ENCODE measurements around the gene MEF2C.

The MEF2C gene

DNA sequence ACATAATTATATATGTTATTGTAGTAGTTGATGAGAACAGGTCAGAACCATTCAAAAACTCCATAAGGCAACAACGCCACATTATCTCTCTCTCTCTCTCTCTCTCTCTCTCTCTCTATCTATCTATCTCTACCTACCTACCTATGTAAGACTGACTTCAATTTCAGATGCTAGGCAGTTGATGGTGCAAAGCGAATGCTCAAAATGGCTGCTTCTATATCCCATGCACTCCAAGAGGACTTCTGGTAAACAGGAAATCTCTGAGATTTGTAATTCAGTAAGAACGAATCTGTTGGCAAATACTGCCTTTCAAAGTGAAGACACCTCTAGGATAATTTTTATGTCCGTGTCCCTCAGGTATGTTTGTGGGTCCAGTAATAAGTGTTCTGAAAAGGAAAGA is 43.7 kb downstream of the MEF2C start:
- H3K9me3 Mint-ChIP-seq, result no peaks in the 10 kb centered on the region
- no peak overlapping the region for H3K27ac Mint-ChIP-seq
- no peak overlapping the region for H3K4me3 Mint-ChIP-seq
- H3K27me3 Mint-ChIP-seq, result no peaks in the 10 kb centered on the region
- peaks cover 16% of the 10 kb centered on the region for H3K4me1 Mint-ChIP-seq (ENCODE audit: low read depth)
- intact Hi-C loops (cut with micrococcal nuclease), result no loop called here
- H3K36me3 Mint-ChIP-seq (ENCODE audit: low read depth), result no peaks in the 10 kb centered on the region

- no peak overlapping the region for H3K27ac Mint-ChIP-seq
- no peak overlapping the region for H3K4me3 Mint-ChIP-seq
- peaks cover 21% of the 10 kb centered on the region for H3K4me1 Mint-ChIP-seq (ENCODE audit: low read depth)
- intact Hi-C loops (cut with micrococcal nuclease), result no loop called here
- H3K27me3 Mint-ChIP-seq, result no peaks in the 10 kb centered on the region
- H3K9me3 Mint-ChIP-seq, result no peaks in the 10 kb centered on the region
- H3K36me3 Mint-ChIP-seq (ENCODE audit: low read depth), result no peaks in the 10 kb centered on the region
Observed at GRCh38 chr5:88838500-88838899, 44.5 kb downstream of the MEF2C start.

GRCh38 chr5:88837817-88838216 is 45.2 kb downstream of the MEF2C start:
- Mint-ChIP-seq H3K27ac (no peak overlapping the region), H3K4me3 (no peak overlapping the region), H3K27me3 (no peaks in the 10 kb centered on the region), H3K36me3 (ENCODE audit: low read depth) (no peaks in the 10 kb centered on the region), H3K9me3 (no peaks in the 10 kb centered on the region), H3K4me1 (ENCODE audit: low read depth) (peaks cover 21% of the 10 kb centered on the region)
- intact Hi-C loops (cut with micrococcal nuclease), result no loop called here

DNA sequence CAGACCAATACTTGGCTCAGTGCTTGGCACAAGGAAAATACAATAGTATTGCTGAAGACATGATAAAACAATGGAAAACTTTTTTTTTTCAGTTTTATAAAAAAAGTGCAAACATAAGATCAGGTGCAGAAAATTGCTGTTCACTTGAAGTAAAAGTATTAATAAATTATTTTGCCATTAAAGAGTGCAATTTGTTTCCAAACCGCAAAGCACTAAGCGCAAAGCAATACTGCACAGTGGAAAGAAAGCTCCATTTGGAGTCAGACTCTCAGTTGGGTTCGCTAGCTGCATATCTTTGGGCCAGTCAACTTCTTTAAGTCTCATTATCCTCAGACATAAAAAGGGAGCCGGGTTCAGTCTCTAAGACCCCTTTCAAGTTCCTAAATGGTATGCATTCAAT is 45.8 kb downstream of the MEF2C start:
- Mint-ChIP-seq H3K4me3 (no peak overlapping the region), H3K36me3 (ENCODE audit: low read depth) (no peaks in the 10 kb centered on the region), H3K4me1 (ENCODE audit: low read depth) (peaks cover 21% of the 10 kb centered on the region), H3K27ac (no peak overlapping the region), H3K27me3 (no peaks in the 10 kb centered on the region), H3K9me3 (no peaks in the 10 kb centered on the region)
- intact Hi-C loops (cut with micrococcal nuclease), result no loop called here

DNA sequence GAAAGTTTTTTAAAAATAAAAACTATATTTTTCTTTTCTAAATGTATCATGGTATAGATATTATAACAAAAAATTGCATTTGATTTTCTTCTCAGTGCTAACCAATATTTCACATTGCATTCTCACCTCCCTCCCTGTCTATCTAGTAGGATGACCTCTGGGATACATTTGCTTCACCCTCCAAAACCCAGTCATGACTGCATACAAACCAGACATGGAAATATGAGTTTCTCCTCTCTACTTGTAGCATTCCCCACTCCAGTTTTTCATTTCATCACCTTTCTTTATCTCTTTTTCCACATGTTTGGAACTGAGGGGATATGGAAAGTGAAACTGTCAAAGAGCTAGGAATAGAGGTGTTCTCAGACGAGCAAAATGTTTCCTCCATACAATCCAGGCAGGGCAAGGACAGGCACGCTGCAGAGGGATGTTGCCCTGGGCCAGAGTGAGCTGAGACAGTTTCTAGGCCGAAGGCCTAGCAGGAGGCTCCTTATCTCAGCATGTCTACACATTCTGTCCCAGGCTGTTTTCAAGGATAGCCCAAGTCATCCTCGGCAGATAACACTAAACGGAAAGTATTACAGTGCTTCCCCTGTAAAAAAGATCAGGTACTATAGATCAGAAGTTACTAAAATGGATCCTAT is 46.7 kb downstream of the MEF2C start:
- H3K27ac Mint-ChIP-seq, result peak overlapping the region; percentile 66
- no peaks in the 10 kb centered on the region for H3K36me3 Mint-ChIP-seq (ENCODE audit: low read depth)
- intact Hi-C loops (cut with micrococcal nuclease), result no loop called here
- H3K9me3 Mint-ChIP-seq, result no peaks in the 10 kb centered on the region
- H3K4me3 Mint-ChIP-seq, result peak overlapping the region; percentile 10
- peaks cover 21% of the 10 kb centered on the region for H3K4me1 Mint-ChIP-seq (ENCODE audit: low read depth)
- H3K27me3 Mint-ChIP-seq, result no peaks in the 10 kb centered on the region

- Mint-ChIP-seq H3K27ac (no peak overlapping the region), H3K27me3 (no peaks in the 10 kb centered on the region), H3K36me3 (ENCODE audit: low read depth) (no peaks in the 10 kb centered on the region), H3K4me3 (no peak overlapping the region), H3K9me3 (no peaks in the 10 kb centered on the region), H3K4me1 (ENCODE audit: low read depth) (peaks cover 33% of the 10 kb centered on the region)
- intact Hi-C loops (cut with micrococcal nuclease), result no loop called here
Observed at GRCh38 chr5:88834499-88834898, 48.5 kb downstream of the MEF2C start.

DNA sequence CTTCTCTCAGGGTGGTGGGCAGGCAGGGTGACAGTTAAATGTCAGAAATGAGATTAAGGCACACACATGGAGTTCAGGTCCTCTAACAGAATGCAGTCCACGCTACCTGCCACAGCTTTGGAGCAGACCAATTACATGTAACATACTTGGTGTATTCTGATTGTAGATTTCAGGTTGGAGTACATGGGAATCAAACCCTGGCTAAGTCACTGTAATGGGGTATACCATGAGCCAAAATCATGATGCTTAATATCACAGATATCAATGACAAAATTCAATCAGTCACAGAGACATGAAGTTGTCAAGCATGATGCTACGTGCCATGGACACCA is 48.9 kb downstream of the MEF2C start:
- Mint-ChIP-seq H3K4me3 (no peak overlapping the region), H3K9me3 (no peaks in the 10 kb centered on the region), H3K27me3 (no peaks in the 10 kb centered on the region), H3K36me3 (ENCODE audit: low read depth) (no peaks in the 10 kb centered on the region), H3K4me1 (ENCODE audit: low read depth) (peaks cover 33% of the 10 kb centered on the region), H3K27ac (no peak overlapping the region)
- intact Hi-C loops (cut with micrococcal nuclease), result no loop called here

DNA sequence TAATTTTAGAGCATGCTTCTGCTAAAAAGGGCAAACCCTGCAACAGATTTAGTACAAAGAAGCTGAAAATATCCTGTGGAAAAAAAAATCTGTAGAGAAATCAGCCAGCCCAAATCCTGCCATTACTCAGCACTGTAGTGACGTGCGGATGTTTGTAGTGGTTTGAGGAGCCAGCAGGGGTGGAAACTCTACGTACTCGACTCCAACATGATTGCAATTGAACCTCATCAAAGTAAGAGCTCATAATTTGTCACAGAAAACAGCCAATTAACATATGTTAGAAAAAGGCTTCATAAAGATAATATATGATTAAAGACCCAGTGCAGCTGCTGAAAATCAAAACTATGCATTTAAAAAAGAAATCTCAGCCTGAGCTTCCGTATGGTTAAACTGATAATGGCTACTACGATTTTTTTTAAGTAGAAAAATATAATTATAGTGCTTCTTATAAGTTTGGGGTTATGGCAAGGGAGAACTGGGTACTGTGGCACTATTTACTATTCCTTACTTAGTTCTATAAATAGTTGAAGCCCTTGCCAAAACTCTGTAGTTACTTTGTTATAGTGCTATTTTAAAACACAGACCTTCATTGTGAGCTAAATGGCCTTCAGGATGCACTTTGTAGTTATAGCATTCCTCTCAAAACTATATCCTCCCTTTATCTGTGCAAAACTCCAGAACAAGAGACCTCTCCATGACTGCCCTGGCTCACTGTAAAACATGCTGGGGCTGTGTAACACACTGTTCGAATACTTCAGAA is 49.4 kb downstream of the MEF2C start:
- Mint-ChIP-seq H3K27me3 (no peaks in the 10 kb centered on the region), H3K4me1 (ENCODE audit: low read depth) (peaks cover 36% of the 10 kb centered on the region), H3K4me3 (no peak overlapping the region), H3K9me3 (no peaks in the 10 kb centered on the region), H3K36me3 (ENCODE audit: low read depth) (no peaks in the 10 kb centered on the region), H3K27ac (no peak overlapping the region)
- intact Hi-C loops (cut with micrococcal nuclease), result no loop called here

DNA sequence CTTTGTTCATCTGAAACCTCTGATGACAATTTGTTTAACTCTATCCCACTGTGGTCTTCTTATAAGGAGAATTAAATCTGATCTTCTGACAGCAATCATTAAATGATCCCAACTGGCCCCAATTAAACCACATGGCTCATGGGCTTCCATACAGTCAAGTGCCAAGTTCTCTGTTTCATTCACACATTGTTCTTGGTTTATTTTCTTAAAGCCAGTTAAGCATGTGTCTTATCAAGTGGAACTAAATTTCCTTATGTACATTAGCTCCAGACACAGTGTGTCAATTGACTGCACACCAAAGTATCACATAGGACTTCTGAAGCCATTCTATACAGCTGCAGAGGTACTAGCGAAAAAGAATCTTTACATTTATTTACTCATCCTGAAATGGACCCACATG is 51.2 kb downstream of the MEF2C start:
- intact Hi-C loops (cut with micrococcal nuclease), result no loop called here
- Mint-ChIP-seq H3K4me1 (ENCODE audit: low read depth) (peaks cover 44% of the 10 kb centered on the region), H3K4me3 (no peak overlapping the region), H3K27me3 (no peaks in the 10 kb centered on the region), H3K9me3 (no peaks in the 10 kb centered on the region), H3K36me3 (ENCODE audit: low read depth) (no peaks in the 10 kb centered on the region), H3K27ac (no peak overlapping the region)

DNA sequence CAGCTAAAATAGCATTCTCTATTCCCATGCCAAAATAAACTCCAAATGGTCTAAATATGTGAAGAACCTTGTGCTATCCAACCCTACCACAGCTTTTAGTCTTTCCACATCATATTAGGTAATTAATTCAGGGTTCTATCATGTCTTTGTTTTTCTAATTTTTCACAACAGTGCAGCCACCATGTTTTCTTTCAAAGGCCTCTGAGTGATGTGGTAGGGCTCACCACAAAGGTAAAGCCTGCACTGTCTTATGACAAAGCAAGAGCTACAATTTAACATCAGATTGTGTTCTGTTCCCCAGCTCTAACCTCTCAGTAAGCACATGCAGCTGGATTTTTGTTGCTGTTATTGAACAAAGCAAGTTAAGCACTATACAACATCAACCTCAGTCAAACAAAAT is 52.4 kb downstream of the MEF2C start:
- H3K27ac Mint-ChIP-seq, result peak overlapping the region; percentile 75

DNA sequence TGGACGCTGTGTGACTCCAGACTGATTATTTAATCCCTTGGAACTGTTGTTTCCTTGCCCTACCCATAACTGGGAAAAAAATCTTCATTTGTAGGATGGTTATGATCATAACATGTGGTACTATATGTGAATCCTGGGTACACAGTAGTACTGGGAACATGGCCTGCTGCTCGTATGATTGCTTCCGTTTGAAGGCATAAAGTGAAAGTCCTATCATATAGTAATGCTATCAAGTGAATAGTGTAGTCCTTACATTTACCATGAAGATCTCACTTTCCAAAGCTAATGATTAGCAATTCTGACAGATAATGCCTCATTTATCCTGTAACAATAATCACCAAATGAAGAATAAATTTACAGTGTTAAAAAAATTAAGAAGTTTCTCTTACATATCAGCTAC is 53.2 kb downstream of the MEF2C start:
- H3K27ac Mint-ChIP-seq, result peak overlapping the region; percentile 75

More for the DNA sequence above, 52.4 kb downstream of the MEF2C start:
- peaks cover 46% of the 10 kb centered on the region for H3K4me1 Mint-ChIP-seq (ENCODE audit: low read depth)
- no peak overlapping the region for H3K4me3 Mint-ChIP-seq
- no peaks in the 10 kb centered on the region for H3K27me3 Mint-ChIP-seq
- H3K9me3 Mint-ChIP-seq, result no peaks in the 10 kb centered on the region
- intact Hi-C loops (cut with micrococcal nuclease), result no loop called here
- H3K36me3 Mint-ChIP-seq (ENCODE audit: low read depth), result no peaks in the 10 kb centered on the region

DNA sequence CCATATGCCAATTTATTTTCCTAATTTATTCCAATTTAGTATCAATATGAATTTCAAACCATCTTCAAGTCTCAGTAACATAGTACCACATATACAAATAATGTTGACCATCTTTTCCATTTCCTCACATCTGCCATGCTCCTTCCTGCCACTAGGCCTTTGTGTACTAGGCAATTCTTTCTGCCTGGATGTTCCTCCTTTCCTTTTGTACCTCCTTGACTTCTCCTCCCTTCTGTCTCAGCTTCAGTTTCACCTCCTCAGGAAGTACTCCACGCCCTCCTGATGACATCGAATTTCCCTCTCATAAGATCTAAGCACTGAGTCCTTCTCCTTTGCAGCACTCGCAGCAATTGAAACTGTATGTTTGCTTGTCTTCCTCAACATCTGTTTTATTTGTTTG is 53.9 kb downstream of the MEF2C start:
- Mint-ChIP-seq H3K27me3 (no peaks in the 10 kb centered on the region), H3K9me3 (no peaks in the 10 kb centered on the region), H3K4me1 (ENCODE audit: low read depth) (peaks cover 49% of the 10 kb centered on the region), H3K36me3 (ENCODE audit: low read depth) (no peaks in the 10 kb centered on the region), H3K27ac (peak overlapping the region; percentile 75), H3K4me3 (no peak overlapping the region)
- intact Hi-C loops (cut with micrococcal nuclease), result loop anchor here (5.0 to 10.0 kb wide), 2 partner anchors 64 to 97 kb away; no protein-coding TSS in a partner anchor

More for the DNA sequence above, 53.2 kb downstream of the MEF2C start:
- Mint-ChIP-seq H3K36me3 (ENCODE audit: low read depth) (no peaks in the 10 kb centered on the region), H3K4me1 (ENCODE audit: low read depth) (peaks cover 54% of the 10 kb centered on the region), H3K4me3 (no peak overlapping the region), H3K9me3 (no peaks in the 10 kb centered on the region), H3K27me3 (no peaks in the 10 kb centered on the region)
- intact Hi-C loops (cut with micrococcal nuclease), result loop anchor here (5.0 to 10.0 kb wide), 2 partner anchors 65 to 97 kb away; no protein-coding TSS in a partner anchor

- no peaks in the 10 kb centered on the region for H3K27me3 Mint-ChIP-seq
Observed at GRCh38 chr5:88827997-88828396, 55.0 kb downstream of the MEF2C start.

GRCh38 chr5:88826646-88827585 is 56.1 kb downstream of the MEF2C start:
- H3K4me1 Mint-ChIP-seq (ENCODE audit: low read depth), result peaks cover 53% of the 10 kb centered on the region
- H3K9me3 Mint-ChIP-seq, result no peaks in the 10 kb centered on the region
- intact Hi-C loops (cut with micrococcal nuclease), result loop anchor here (2.0 to 10.0 kb wide), 4 partner anchors 18 to 95 kb away; partner anchors contain the start of gene MEF2C
- H3K36me3 Mint-ChIP-seq (ENCODE audit: low read depth), result peaks cover 12% of the 10 kb centered on the region
- peak overlapping the region; percentile 87 for H3K27ac Mint-ChIP-seq
- H3K27me3 Mint-ChIP-seq, result no peaks in the 10 kb centered on the region
- peak overlapping the region; percentile 45 for H3K4me3 Mint-ChIP-seq

More at GRCh38 chr5:88827997-88828396, 55.0 kb downstream of the MEF2C start:
- Mint-ChIP-seq H3K4me1 (ENCODE audit: low read depth) (peaks cover 53% of the 10 kb centered on the region), H3K36me3 (ENCODE audit: low read depth) (peaks cover 8% of the 10 kb centered on the region), H3K9me3 (no peaks in the 10 kb centered on the region), H3K4me3 (no peak overlapping the region), H3K27ac (peak overlapping the region; percentile 87)
- intact Hi-C loops (cut with micrococcal nuclease), result loop anchor here (2.0 to 10.0 kb wide), 4 partner anchors 17 to 96 kb away; partner anchors contain the start of gene MEF2C
